Measurements from ENCODE around the gene TAF9. TPM values are rescaled to one million over a fixed set of nuclear protein-coding genes. Genes with fewer than 3 reads are reported as not detected.

Gene TAF9
- total and polyA plus RNA-seq, 2 donors from 2014 or later: 42.4 to 46.4 TPM

DNA sequence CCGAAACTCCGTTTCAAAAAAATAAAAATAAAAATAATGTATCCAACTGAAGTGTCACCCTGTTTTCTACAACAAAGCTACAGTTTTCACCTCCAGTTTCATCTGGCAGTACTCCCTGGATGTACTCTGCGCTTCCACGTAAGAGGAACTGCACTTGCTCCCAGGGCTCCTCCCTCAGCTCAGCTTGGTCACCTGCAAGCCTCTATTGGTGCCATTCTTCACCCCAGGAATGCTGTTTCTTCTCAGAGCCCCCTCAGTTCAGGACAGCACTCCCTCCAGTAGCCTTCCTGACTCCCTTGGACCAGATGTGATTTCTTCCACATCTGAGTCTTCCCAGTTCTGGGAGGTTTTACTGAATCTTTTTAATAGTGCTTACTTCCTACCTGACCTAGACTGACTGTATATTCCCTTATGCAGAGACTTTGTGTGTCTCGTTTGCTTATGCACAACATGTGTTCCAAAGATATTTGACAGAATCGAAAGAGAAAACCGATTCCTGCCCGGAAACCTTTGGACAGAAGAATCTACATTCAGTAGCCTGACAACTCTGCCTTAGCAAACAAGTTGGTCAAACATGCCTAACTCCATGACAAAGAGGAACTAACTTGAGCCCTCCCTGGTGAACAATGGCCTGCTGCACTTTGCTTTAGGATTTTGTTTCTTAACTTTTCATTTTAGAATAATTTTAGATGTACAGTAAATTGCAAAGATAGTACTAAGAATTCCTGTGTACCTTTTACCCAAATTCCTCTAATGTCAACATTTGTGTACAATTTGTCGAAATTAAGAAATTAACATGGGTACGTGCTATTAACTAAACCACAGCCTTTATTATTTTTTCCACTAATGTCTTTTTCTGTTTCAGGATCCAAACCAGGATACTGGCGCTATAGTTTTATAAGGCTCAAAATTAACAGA, 37.5 kb downstream of the TAF9 start:
- intact Hi-C loops (cut with DNase I): no loop called here
- Histone ChIP-seq H3K9ac (ENCODE audit: low read length in 3 of 3) (peak overlapping the region; percentile 27 to 81 (median 61)), H3K27me3 (ENCODE audit: control insufficient read depth, insufficient read depth, low read length) (no peaks in the 10 kb centered on the region), H3K9me3 (ENCODE audit: control insufficient read depth in 2 of 3, insufficient read depth in 1 of 3, low read length in 3 of 3) (no peaks in the 10 kb centered on the region), H3K27ac (ENCODE audit: low read depth in 2 of 2, low read length in 2 of 2) (peak overlapping the region in 1 of 2 donors; percentile 51), H3K36me3 (ENCODE audit: control insufficient read depth in 2 of 3, insufficient read depth in 3 of 3, low read length in 3 of 3) (no peaks in the 10 kb centered on the region), H3K4me3 (ENCODE audit: low read length in 3 of 3) (peak overlapping the region; percentile 82 to 84 (median 83)), H3K4me1 (ENCODE audit: control insufficient read depth in 2 of 3, insufficient read depth in 2 of 3, low read depth in 1 of 3, low read length in 3 of 3) (peaks cover 0 to 4% (median 0%) of the 10 kb centered on the region in 3 donors)
- peak in 2 of 5 donors; percentile 33 to 39 for DNase-seq
- no peak for FAIRE-seq
- TF ChIP-seq, protein P1, sequence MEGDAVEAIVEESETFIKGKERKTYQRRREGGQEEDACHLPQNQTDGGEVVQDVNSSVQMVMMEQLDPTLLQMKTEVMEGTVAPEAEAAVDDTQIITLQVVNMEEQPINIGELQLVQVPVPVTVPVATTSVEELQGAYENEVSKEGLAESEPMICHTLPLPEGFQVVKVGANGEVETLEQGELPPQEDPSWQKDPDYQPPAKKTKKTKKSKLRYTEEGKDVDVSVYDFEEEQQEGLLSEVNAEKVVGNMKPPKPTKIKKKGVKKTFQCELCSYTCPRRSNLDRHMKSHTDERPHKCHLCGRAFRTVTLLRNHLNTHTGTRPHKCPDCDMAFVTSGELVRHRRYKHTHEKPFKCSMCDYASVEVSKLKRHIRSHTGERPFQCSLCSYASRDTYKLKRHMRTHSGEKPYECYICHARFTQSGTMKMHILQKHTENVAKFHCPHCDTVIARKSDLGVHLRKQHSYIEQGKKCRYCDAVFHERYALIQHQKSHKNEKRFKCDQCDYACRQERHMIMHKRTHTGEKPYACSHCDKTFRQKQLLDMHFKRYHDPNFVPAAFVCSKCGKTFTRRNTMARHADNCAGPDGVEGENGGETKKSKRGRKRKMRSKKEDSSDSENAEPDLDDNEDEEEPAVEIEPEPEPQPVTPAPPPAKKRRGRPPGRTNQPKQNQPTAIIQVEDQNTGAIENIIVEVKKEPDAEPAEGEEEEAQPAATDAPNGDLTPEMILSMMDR (IDR thresholded peaks at IDR 0.05; ENCODE audit: borderline replicate concordance, extremely low read depth, insufficient read depth): no peak

DNA sequence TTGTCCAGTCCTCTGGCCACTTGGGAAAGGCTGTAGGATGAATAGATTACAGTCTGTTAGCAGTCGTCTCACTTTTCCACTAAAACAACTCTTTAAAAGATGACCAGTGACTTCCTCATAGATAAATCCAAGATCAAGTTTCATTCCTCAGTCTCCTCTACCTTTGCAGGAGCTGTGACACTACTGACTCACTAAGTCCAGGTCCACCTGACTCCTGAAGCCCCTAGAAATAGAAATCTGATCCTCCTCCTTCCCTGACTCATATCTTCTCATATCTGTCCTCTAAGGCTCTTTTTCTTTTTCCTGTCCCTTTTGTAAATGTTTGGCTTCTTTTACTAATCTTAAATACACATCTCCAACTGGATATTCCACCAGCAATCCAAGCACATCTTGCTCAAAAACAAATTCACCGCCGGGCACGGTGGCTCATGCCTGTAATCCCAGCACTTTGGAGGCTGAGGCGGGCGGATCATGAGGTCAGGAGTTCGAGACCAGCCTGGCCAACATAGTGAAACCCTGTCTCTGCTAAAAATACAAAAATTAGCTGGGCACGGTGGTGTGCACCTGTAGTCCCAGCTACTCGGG, 39.3 kb downstream of the TAF9 start:
- no peak for DNase-seq
- TF ChIP-seq, protein P1 (IDR thresholded peaks at IDR 0.05; ENCODE audit: borderline replicate concordance, extremely low read depth, insufficient read depth): no peak
- Histone ChIP-seq H3K4me1 (ENCODE audit: control insufficient read depth in 2 of 3, insufficient read depth in 2 of 3, low read depth in 1 of 3, low read length in 3 of 3) (peaks cover 0 to 4% (median 0%) of the 10 kb centered on the region in 3 donors), H3K36me3 (ENCODE audit: control insufficient read depth in 2 of 3, insufficient read depth in 3 of 3, low read length in 3 of 3) (no peaks in the 10 kb centered on the region), H3K27ac (ENCODE audit: low read depth in 2 of 2, low read length in 2 of 2) (no peak overlapping the region), H3K9me3 (ENCODE audit: control insufficient read depth in 2 of 3, insufficient read depth in 1 of 3, low read length in 3 of 3) (no peaks in the 10 kb centered on the region), H3K27me3 (ENCODE audit: control insufficient read depth, insufficient read depth, low read length) (no peaks in the 10 kb centered on the region), H3K9ac (ENCODE audit: low read length in 3 of 3) (no peak overlapping the region), H3K4me3 (ENCODE audit: low read length in 3 of 3) (no peak overlapping the region)
- no peak for FAIRE-seq
- intact Hi-C loops (cut with DNase I): no loop called here

DNA sequence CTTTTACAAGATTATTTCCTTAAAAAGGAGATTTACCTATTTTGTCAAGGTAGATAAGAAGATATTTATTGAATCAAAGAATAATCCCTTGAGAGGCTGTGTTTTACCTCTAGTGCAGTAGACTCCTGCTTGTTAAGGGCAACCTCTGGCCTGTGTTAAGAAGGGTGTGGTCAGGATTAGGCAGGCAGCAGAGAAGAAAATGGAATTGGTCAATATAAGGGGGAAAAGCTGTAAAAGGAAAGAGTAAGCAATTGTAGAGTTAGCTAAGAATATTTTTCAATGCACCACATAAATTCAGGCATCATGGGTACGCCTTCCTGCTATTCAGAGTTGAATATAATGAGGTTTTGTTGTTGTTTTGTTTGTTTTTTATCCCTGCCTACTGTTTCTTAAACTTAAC, 43.0 kb downstream of the TAF9 start:
- DNase-seq (no peak), FAIRE-seq (no peak)
- Histone ChIP-seq H3K9ac (ENCODE audit: low read length in 3 of 3) (no peak overlapping the region), H3K27me3 (ENCODE audit: control insufficient read depth, insufficient read depth, low read length) (no peaks in the 10 kb centered on the region), H3K27ac (ENCODE audit: low read depth in 2 of 2, low read length in 2 of 2) (no peak overlapping the region), H3K4me3 (ENCODE audit: low read length in 3 of 3) (no peak overlapping the region), H3K36me3 (ENCODE audit: control insufficient read depth in 2 of 3, insufficient read depth in 3 of 3, low read length in 3 of 3) (no peaks in the 10 kb centered on the region), H3K9me3 (ENCODE audit: control insufficient read depth in 2 of 3, insufficient read depth in 1 of 3, low read length in 3 of 3) (no peaks in the 10 kb centered on the region), H3K4me1 (ENCODE audit: control insufficient read depth in 2 of 3, insufficient read depth in 2 of 3, low read depth in 1 of 3, low read length in 3 of 3) (no peaks in the 10 kb centered on the region)
- intact Hi-C loops (cut with DNase I): no loop called here
- TF ChIP-seq, protein P1 (IDR thresholded peaks at IDR 0.05; ENCODE audit: borderline replicate concordance, extremely low read depth, insufficient read depth): no peak

All from kidney (tissue), 14 donors.